Glutamatergic neuron (in vitro differentiated cells): ENCODE data around the gene IGFL2. TPM values are rescaled to one million over a fixed set of nuclear protein-coding genes. Genes with fewer than 3 reads are reported as not detected.
"Not testable (repeated sequence)": the region's sequence is repeated elsewhere in the genome, so short reads cannot be mapped to it uniquely, and the experiment has no call there.

ENCODE experiments used
- DNase-seq: peaks from one replicate; pipeline ENCODE4 v3.0.0; 2022
- H3K27ac Mint-ChIP-seq: one replicate; pipeline ENCODE4 v1.8.0; 2020; ENCODE audit warnings: mild to moderate bottlenecking, mixed read lengths, inconsistent platforms; ENCODE audit not compliant: unreplicated experiment
- H3K27me3 Mint-ChIP-seq: one replicate; pipeline ENCODE4 v1.8.0; 2020; ENCODE audit warnings: mild to moderate bottlenecking, moderate library complexity, mixed read lengths, inconsistent platforms; ENCODE audit not compliant: unreplicated experiment
- H3K36me3 Mint-ChIP-seq: one replicate; pipeline ENCODE4 v1.8.0; 2020; ENCODE audit warnings: mild to moderate bottlenecking, mixed read lengths, inconsistent platforms; ENCODE audit not compliant: unreplicated experiment
- H3K4me1 Mint-ChIP-seq: one replicate; pipeline ENCODE4 v1.8.0; 2020; ENCODE audit warnings: mild to moderate bottlenecking, low read depth, mixed read lengths, inconsistent platforms; ENCODE audit not compliant: unreplicated experiment
- H3K4me3 Mint-ChIP-seq: one replicate; pipeline ENCODE4 v1.8.0; 2020; ENCODE audit warnings: mild to moderate bottlenecking, mixed read lengths, inconsistent platforms; ENCODE audit not compliant: unreplicated experiment
- H3K9me3 Mint-ChIP-seq: one replicate; pipeline ENCODE4 v1.8.0; 2020; ENCODE audit warnings: mild to moderate bottlenecking, moderate library complexity, mixed read lengths, inconsistent platforms; ENCODE audit not compliant: unreplicated experiment
- total RNA-seq: library from RNA; stranded (reverse); fragmentation: NEBNext Ultra II Directional; extraction: Animal tissue kit (Norgen Biotek cat#: 25700); gene quantifications from one replicate; pipeline ENCODE4 v1.2.1, GENCODE V29; 2021; ENCODE audit not compliant: unreplicated experiment
- TF ChIP-seq, protein P1 (sequence below): fragments of 200-600 bp; sonication (generic); IDR thresholded peaks from one replicate; pipeline ENCODE4 v1.5.0; 2021; ENCODE audit not compliant: partially characterized antibody, unreplicated experiment

The IGFL2 gene
- total RNA-seq, 1 donor from 2014 or later: not detected

DNA sequence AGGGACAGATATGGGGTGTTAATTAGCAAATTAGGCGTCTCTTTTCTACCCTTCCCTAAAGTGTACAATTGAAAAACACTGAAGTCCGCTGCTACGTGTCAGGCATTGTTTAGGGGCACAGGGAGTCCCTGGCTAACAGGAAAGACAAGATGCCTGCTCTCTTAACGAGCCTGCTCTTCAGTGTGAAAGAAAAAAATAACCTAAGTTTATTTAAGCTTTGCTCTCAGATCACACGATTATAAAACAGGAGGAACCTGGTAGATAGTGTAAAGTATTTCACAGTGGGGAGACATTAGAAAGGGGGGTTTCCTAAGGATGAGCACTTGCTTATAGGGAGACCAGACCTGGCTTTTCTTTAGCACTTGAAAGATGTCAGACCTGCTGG lies 38.7 kb downstream of the IGFL2 start:
- TF ChIP-seq, protein P1, sequence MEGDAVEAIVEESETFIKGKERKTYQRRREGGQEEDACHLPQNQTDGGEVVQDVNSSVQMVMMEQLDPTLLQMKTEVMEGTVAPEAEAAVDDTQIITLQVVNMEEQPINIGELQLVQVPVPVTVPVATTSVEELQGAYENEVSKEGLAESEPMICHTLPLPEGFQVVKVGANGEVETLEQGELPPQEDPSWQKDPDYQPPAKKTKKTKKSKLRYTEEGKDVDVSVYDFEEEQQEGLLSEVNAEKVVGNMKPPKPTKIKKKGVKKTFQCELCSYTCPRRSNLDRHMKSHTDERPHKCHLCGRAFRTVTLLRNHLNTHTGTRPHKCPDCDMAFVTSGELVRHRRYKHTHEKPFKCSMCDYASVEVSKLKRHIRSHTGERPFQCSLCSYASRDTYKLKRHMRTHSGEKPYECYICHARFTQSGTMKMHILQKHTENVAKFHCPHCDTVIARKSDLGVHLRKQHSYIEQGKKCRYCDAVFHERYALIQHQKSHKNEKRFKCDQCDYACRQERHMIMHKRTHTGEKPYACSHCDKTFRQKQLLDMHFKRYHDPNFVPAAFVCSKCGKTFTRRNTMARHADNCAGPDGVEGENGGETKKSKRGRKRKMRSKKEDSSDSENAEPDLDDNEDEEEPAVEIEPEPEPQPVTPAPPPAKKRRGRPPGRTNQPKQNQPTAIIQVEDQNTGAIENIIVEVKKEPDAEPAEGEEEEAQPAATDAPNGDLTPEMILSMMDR: no peak
- Mint-ChIP-seq H3K4me3 (no peak overlapping the region), H3K27me3 (no peaks in the 10 kb centered on the region), H3K27ac (no peak overlapping the region), H3K9me3 (no peaks in the 10 kb centered on the region), H3K4me1 (no peaks in the 10 kb centered on the region), H3K36me3 (no peaks in the 10 kb centered on the region)
- no peak for DNase-seq

DNA sequence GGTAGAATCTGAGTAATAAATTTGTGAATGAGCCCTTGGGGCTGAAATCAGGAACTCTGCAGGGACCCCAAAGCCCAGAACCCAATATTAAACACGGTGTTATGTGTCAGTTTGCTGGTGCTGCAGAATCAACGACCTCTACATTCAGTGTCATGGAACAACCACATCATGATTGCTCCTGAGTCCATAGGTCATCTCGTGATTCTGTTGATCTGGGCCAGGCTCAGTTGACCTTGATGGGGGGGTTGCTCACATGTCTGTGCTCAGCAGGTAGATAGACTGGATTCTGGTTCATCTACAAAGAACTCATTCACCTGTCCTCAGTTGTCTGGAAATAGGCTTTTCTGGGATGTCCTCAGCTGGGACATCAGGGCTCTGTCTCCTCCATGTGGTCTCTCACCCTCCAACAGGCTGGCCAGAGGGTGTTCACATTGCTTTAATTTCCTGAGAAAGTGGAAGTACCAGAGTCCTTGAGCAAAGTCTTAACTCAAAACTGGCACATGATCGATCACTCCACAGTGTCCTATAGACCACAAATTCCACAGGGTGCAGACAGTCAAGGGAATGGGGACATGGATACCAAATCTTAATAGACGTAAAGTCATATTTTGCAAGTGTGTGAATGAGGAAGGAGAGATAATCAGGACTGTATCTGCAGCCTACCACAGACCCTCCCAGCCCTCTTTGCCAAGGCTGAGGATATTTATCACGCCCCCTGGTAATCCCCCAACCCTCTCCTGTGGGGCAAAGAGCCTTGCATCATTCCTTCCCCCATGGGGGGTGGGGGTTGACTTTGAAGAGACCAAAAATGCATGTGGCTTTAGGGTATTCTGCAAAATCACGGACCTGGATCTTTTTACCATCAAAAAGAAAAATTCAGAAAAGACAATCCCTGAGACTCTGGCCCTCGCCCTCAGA lies 42.2 kb downstream of the IGFL2 start:
- Mint-ChIP-seq H3K27me3 (peaks cover 1% of the 10 kb centered on the region), H3K4me3 (no peak overlapping the region), H3K4me1 (no peaks in the 10 kb centered on the region), H3K9me3 (no peaks in the 10 kb centered on the region), H3K27ac (no peak overlapping the region), H3K36me3 (no peaks in the 10 kb centered on the region)
- TF ChIP-seq, protein P1: no peak
- DNase-seq: no peak

DNA sequence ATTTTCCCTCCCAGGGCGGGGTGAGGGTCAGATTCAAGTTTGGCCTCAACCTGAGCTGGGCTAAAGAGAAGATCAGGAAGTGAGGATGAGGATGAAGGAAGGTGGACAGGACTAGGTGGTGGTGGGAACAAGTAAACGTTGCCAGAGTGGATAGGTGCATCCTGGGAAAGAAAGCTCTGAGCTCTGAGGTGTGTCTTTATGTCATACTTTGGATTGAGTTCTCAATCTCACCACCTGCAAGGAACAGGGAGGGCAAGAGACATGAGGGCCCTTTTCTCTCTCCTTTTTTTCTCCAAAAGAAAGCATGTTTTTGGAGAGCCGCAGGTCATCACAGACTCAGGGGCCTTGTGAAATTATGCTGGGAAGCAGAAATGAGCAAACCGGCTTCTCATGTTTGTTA lies 43.3 kb downstream of the IGFL2 start:
- peaks cover 4% of the 10 kb centered on the region for H3K27me3 Mint-ChIP-seq

DNA sequence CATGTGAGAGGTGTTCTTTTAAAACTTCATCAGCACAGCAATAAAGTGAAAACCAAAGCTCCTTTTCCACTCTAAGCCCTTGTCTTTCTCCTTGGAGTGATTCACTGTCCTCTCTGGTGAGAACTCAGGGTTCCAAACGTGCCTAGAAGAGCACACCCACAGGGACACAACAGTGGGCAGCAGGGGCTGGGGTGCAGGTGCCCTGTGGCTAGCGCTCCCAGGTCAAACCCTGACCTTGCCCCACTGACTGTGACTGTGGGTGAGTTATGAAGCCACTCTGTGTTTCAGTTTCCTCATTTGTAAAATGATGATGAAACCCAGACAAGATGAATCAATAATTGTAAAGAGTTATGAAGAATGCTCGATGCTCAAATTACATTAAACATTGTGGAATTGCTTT lies 43.9 kb downstream of the IGFL2 start:
- TF ChIP-seq, protein P1: no peak
- no peak overlapping the region for H3K27ac Mint-ChIP-seq
- no peaks in the 10 kb centered on the region for H3K9me3 Mint-ChIP-seq
- no peaks in the 10 kb centered on the region for H3K36me3 Mint-ChIP-seq
- H3K4me1 Mint-ChIP-seq: no peaks in the 10 kb centered on the region
- DNase-seq: no peak
- no peak overlapping the region for H3K4me3 Mint-ChIP-seq
- H3K27me3 Mint-ChIP-seq: peaks cover 7% of the 10 kb centered on the region

More for the DNA sequence above, 43.3 kb downstream of the IGFL2 start:
- Mint-ChIP-seq H3K4me1 (no peaks in the 10 kb centered on the region), H3K36me3 (no peaks in the 10 kb centered on the region), H3K4me3 (no peak overlapping the region), H3K9me3 (no peaks in the 10 kb centered on the region), H3K27ac (no peak overlapping the region)
- DNase-seq: no peak
- TF ChIP-seq, protein P1: no peak

DNA sequence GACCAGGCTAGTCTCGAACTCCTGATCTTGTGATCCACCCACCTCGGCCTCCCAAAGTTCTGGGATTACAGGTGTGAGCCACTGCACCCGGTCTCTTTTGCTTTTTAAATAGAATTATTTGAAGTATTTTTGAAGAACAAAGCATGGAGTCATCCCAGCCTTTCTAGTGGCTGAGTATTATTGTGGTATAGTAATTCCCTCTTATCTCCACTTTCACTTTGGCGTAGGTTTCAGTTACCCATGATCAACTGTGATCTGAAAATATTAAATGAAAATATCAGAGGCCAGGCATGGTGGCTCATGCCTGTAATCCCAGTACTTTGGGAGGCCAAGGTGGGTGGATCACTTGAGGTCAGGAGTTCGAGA lies 44.6 kb downstream of the IGFL2 start:
- not testable (repeated sequence) for H3K4me1 Mint-ChIP-seq, H3K36me3 Mint-ChIP-seq, DNase-seq

More for the DNA sequence above, 44.6 kb downstream of the IGFL2 start:
- H3K4me3 Mint-ChIP-seq, H3K27me3 Mint-ChIP-seq, H3K9me3 Mint-ChIP-seq, H3K27ac Mint-ChIP-seq: not testable (repeated sequence)
